Tibial nerve (tissue), 4 donors: Measurements from ENCODE around the gene FOXE1.

Source experiments
- EP300 ChIP-seq, 2 donors: sonication (generic); formaldehyde crosslinking; IDR thresholded peaks; one replicate each; pipeline ENCODE4 v1.6.1; 2017; ENCODE audit warnings: antibody characterized with exemption in 2 of 2, mild to moderate bottlenecking in 1 of 2
- POLR2A ChIP-seq, 2 donors: fragments of 450-650 bp; IDR thresholded peaks; one replicate each; pipeline ENCODE4 v1.6.1; 2017; ENCODE audit warnings: antibody characterized with exemption in 2 of 2, mild to moderate bottlenecking in 2 of 2, moderate library complexity in 2 of 2
- TF ChIP-seq, protein P1 (sequence below), 5 experiments: fragments of 200-600 bp in 3 of 5; fragments of 450-650 bp in 2 of 5; sonication (generic) in 3 of 5; IDR thresholded peaks; one replicate each; pipeline ENCODE4 v1.5.1; 2016 to 2019; ENCODE audit warnings: antibody characterized with exemption in 5 of 5, mild to moderate bottlenecking in 3 of 5, moderate library complexity in 2 of 5

DNA sequence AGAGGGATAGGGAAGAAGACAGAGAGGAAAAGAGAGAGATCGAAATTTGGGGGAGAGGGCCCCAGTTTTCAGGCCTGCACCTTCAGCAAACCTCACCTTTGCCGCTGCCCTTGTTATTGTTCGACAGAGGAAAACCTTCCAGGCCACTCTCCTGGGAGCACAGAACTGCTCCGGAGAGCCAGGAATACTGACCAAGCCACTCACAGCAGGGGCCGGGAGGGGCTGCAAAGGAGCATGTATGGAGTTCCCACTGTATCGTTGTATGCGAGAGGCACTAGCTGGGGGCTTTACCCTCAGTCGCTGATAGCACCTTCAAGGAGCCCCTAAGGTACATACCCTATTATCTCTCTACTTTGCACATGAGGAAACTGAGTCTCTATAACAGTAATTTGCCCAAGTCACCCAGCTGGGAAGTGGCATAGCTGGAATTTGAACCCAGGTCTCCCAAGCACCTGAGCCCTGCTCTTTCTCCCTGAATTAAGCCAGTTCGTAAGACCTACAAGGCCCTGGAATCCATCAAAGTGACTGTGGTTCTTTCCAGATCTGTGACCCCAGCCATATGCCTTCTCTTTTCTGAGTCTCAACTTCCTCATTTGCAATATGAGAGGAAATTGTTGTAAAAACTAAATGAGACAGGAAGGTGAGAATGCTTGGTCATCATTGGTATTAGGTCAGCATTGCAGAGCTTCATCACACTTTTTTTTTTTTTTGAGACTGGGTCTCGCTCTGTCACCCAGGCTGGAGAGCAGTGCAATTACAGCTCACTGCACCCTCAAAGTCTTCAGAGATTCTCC is 21.0 kb upstream of the FOXE1 start:
- TF ChIP-seq POLR2A (IDR thresholded peaks at IDR 0.05) (no peak), EP300 (IDR thresholded peaks at IDR 0.05) (no peak)
- TF ChIP-seq, protein P1, sequence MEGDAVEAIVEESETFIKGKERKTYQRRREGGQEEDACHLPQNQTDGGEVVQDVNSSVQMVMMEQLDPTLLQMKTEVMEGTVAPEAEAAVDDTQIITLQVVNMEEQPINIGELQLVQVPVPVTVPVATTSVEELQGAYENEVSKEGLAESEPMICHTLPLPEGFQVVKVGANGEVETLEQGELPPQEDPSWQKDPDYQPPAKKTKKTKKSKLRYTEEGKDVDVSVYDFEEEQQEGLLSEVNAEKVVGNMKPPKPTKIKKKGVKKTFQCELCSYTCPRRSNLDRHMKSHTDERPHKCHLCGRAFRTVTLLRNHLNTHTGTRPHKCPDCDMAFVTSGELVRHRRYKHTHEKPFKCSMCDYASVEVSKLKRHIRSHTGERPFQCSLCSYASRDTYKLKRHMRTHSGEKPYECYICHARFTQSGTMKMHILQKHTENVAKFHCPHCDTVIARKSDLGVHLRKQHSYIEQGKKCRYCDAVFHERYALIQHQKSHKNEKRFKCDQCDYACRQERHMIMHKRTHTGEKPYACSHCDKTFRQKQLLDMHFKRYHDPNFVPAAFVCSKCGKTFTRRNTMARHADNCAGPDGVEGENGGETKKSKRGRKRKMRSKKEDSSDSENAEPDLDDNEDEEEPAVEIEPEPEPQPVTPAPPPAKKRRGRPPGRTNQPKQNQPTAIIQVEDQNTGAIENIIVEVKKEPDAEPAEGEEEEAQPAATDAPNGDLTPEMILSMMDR (IDR thresholded peaks at IDR 0.05) = no peak
